ENCODE measurements around the gene CHIA. TPM values are rescaled to one million over a fixed set of nuclear protein-coding genes. Genes with fewer than 3 reads are reported as not detected.

Gene CHIA
- total RNA-seq, 4 donors from 2014 or later, result not detected

DNA sequence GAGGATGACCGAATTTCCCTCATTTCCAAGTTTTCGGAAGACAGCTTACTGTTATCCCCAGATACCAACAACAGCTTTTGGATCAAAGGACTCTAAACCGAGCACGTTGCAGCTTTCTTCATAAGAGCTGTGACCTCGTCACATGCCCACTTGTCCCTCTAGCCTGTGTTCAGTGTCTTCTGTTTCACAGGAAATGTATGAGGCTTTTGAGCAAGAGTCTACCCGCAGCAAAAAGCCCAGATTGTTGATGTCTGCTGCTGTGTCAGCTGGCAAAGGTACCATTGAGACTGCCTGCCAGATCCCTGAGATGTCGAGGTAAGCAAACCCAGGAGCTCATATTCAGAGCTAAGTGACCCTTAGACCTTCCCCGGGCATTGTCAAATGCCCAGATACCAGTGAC lies 39.1 kb upstream of the CHIA start:
- Histone ChIP-seq H3K9me3 (no peaks in the 10 kb centered on the region), H3K4me1 (no peaks in the 10 kb centered on the region), H3K36me3 (no peaks in the 10 kb centered on the region), H3K27ac (no peak overlapping the region), H3K27me3 (peaks cover 13% of the 10 kb centered on the region), H3K4me3 (no peak overlapping the region)
- ATAC-seq, result no peak
- TF ChIP-seq, protein P1, sequence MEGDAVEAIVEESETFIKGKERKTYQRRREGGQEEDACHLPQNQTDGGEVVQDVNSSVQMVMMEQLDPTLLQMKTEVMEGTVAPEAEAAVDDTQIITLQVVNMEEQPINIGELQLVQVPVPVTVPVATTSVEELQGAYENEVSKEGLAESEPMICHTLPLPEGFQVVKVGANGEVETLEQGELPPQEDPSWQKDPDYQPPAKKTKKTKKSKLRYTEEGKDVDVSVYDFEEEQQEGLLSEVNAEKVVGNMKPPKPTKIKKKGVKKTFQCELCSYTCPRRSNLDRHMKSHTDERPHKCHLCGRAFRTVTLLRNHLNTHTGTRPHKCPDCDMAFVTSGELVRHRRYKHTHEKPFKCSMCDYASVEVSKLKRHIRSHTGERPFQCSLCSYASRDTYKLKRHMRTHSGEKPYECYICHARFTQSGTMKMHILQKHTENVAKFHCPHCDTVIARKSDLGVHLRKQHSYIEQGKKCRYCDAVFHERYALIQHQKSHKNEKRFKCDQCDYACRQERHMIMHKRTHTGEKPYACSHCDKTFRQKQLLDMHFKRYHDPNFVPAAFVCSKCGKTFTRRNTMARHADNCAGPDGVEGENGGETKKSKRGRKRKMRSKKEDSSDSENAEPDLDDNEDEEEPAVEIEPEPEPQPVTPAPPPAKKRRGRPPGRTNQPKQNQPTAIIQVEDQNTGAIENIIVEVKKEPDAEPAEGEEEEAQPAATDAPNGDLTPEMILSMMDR (IDR thresholded peaks at IDR 0.05), result no peak
- TF ChIP-seq POLR2AphosphoS5 (IDR thresholded peaks at IDR 0.05), result no peak
- no peak for TF ChIP-seq POLR2A (IDR thresholded peaks at IDR 0.05)
- no peak for TF ChIP-seq EP300 (IDR thresholded peaks at IDR 0.05)
- 61 to 80% methylated on average over 7 of the region's 8 CpGs for WGBS, 2 donors (ENCODE audit: low coverage in 1 of 2)

DNA sequence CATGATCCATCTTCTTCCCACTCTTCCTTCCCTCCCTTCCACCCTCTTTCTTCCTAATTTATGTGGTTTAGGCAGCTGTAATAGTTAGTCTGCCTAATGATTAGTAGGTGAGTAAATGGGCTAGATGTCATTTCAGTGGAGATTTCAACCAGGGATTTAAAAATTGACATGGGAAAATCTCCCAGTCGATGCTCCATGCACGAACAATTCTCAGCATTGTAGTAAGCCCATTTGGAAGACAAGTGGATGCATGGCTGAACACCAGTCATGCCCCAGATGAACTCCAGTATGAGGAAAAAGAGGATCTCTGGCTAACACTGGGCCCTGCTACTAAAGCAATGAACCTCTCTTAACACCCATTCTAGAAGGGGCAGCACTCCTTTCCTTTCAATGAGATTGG lies 37.9 kb upstream of the CHIA start:
- TF ChIP-seq, protein P1 (IDR thresholded peaks at IDR 0.05), result no peak
- no peak for TF ChIP-seq POLR2AphosphoS5 (IDR thresholded peaks at IDR 0.05)
- no peak for TF ChIP-seq EP300 (IDR thresholded peaks at IDR 0.05)
- no peak for TF ChIP-seq POLR2A (IDR thresholded peaks at IDR 0.05)
- Histone ChIP-seq H3K9me3 (no peaks in the 10 kb centered on the region), H3K27me3 (peaks cover 13% of the 10 kb centered on the region), H3K36me3 (no peaks in the 10 kb centered on the region), H3K4me1 (no peaks in the 10 kb centered on the region), H3K27ac (no peak overlapping the region), H3K4me3 (no peak overlapping the region)
- no peak for ATAC-seq
- WGBS, 2 donors (ENCODE audit: low coverage in 1 of 2), result 88% methylated on average over 2 of the region's 2 CpGs

DNA sequence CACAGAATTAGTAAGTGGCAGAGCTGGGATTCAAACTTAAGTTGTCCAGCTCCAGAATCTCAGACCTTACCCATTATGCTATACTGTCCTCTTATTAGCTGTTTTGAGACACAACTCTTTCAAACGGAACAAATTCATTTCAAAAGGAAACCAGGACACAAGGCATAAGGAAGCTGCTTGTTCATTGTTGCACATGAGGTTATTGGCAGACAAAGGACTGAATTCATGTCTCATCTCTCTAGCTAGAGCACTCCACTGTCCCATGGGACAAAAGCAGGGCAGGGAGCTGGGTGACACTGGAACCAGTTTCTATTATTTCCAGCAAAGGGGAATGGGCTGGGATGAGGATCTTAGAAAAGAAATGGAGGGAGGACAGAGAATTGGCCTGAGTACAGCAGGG lies 36.8 kb upstream of the CHIA start:
- Histone ChIP-seq H3K9me3 (no peaks in the 10 kb centered on the region), H3K27me3 (peaks cover 13% of the 10 kb centered on the region)

DNA sequence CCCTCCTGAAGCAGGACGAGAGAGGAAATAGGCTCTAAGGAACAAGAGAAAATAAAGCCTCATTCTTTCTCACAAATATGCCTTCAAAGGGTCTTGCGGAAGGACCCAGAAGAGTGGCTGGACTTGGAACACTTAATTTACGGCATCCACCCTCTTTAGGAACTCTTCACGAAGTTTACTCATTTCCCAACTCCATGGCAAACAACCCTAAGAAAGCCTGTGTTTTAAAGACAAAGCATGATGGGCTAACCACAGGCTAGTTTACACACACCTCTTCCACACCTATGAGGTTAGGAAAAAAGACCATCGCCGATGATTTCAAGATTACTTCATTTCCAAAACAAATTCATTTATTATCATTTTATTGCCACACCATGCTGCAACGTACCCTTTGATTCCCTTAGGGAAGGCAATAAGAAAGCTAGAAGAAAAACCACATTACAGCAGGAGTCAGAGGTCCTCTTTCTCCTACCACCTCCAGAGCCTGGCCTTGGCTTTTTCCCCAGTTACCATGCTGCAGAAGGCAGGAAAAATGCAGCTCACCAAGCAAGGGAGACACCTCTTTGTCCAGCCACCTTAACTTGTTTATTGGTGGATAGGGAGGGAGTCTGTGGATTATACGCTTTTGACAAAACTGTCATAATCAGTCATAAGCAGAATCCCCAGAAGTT lies 33.5 kb upstream of the CHIA start:
- Histone ChIP-seq H3K9me3 (peaks cover 0 to 5% (median 0%) of the 10 kb centered on the region in 3 donors), H3K4me3 (no peak overlapping the region), H3K27ac (no peak overlapping the region), H3K4me1 (no peaks in the 10 kb centered on the region), H3K27me3 (peaks cover 13% of the 10 kb centered on the region), H3K36me3 (no peaks in the 10 kb centered on the region)
- ATAC-seq, result no peak
- TF ChIP-seq POLR2A (IDR thresholded peaks at IDR 0.05), result no peak
- no peak for TF ChIP-seq POLR2AphosphoS5 (IDR thresholded peaks at IDR 0.05)
- TF ChIP-seq EP300 (IDR thresholded peaks at IDR 0.05), result no peak
- TF ChIP-seq, protein P1 (IDR thresholded peaks at IDR 0.05), result no peak
- WGBS, 2 donors (ENCODE audit: low coverage in 1 of 2), result 75 to 78% methylated on average over 6 to 8 of the region's 8 CpGs

More for the DNA sequence above, 36.8 kb upstream of the CHIA start:
- no peak overlapping the region for H3K27ac ChIP-seq
- no peaks in the 10 kb centered on the region for H3K36me3 ChIP-seq
- 44 to 83% methylated on average over 1 of the region's 1 CpG for WGBS, 2 donors (ENCODE audit: low coverage in 1 of 2)
- no peak overlapping the region for H3K4me3 ChIP-seq
- H3K4me1 ChIP-seq, result no peaks in the 10 kb centered on the region
- ATAC-seq, result no peak
- TF ChIP-seq, protein P1 (IDR thresholded peaks at IDR 0.05), result no peak
- TF ChIP-seq POLR2AphosphoS5 (IDR thresholded peaks at IDR 0.05) (no peak), POLR2A (IDR thresholded peaks at IDR 0.05) (no peak), EP300 (IDR thresholded peaks at IDR 0.05) (no peak)

Measured in gastroesophageal sphincter (tissue), 4 donors.